ENCODE results near the gene DIDO1.

DIDO1 gene

GRCh38 chr20:62889871-62890270 is 36.4 kb downstream of the DIDO1 start:
- no peak for DNase-seq

- DNase-seq, result no peak
These were observed 36.9 kb downstream of the DIDO1 start for GRCh38 chr20:62889411-62889810.

GRCh38 chr20:62888910-62889309 is 37.4 kb downstream of the DIDO1 start:
- DNase-seq, result no peak

GRCh38 chr20:62888406-62888805 is 37.9 kb downstream of the DIDO1 start:
- no peak for DNase-seq

- no peak for DNase-seq
These were observed 38.5 kb downstream of the DIDO1 start for GRCh38 chr20:62887860-62888239.

- DNase-seq, result no peak
These were observed 39.0 kb downstream of the DIDO1 start for GRCh38 chr20:62887152-62887859.

DNA sequence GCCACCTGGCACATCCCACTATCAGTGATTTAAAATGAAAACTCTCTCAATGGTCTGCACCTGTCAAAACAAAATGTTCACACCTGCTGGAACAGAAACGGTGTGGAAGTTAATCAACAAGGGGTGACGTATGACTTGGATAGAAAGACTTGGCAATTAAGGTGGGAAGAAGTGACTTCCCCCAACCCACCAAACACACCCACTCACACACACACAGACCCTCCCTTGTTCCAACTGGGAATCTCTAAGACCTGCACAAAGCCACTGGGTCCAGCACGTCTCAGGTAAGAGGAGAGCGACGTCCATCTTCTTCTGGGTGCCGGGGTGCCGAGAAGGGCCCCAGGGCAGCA is 39.6 kb downstream of the DIDO1 start:
- DNase-seq, result no peak

- DNase-seq, result no peak
These were observed 40.2 kb downstream of the DIDO1 start for GRCh38 chr20:62885896-62886708.

GRCh38 chr20:62885046-62885895 is 41.0 kb downstream of the DIDO1 start:
- DNase-seq, result no peak

DNA sequence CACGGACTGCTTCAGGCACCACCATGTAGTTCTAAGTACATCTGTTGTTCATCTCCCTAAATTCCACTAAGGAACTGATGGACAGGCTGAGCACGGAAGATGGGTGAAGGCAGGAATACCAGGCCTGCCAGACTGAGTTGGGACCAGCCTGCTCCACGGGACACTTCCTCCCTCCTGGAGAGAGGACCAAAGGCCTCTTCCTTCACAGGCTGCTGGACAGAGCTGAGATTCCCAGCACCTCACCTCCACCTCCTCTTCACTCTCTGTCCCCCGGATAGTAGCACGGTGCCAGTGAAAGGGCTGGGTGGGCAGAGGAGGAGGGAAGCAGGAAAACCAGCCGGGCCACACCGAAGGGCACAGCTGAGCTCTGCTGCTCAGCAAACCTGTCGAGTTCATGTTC is 41.7 kb downstream of the DIDO1 start:
- DNase-seq, result no peak

DNA sequence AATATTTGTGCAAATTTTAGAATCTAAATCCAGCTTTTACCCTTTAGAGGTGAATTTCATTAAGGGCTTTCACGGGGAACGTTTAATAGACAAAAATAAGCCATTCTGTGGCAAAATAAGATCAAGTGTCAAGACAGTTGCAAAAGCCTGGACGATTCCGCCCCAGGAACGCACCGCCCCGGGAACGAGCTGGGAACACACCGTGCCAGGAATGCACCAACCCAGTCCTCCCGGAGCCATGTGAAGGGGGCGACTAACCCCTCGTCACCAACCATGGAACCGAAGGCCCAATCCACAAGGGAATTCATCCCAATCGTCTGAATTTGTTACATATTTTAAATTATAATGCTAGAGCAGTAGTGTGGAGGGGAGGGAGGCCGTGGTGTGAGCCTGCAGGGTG is 43.9 kb downstream of the DIDO1 start:
- DNase-seq, result no peak

- no peak for DNase-seq
These were observed 44.5 kb downstream of the DIDO1 start for GRCh38 chr20:62881662-62882395.

DNA sequence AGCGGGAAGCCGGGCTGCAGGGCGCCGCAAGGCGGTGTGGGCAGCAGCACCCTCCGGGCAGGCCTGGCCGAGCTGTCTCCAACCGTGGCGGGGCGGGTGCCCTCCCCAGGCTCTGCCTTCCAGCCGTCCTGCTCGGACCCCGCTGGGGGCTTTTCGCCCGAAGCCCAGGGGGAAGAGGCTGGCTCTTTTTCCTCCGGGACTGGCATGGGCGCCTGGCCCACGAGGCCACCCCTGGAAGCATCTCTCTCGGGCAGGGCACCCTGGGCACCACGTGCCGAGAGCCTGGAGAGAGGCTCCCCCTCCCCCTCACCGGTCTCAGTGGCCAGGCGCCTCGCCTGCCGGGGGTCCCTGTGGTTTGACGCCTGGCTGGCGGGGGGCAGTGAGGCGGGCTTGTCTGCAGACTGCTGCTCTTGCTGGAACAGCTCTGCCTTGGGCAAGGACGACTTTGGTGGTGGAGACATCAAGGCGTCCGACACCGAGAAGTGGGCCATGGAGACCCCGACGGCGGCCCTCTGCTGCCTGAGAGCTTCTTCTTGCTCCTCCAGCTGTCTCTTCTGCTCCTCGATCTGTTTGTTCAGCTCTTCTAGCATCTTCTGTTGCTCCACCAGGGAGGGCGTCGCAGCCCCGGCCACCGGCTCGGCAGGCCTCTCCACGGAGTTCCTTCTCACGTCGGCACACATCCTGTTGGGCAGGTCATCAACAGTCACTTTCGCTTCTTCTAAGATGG is 45.2 kb downstream of the DIDO1 start:
- DNase-seq, result no peak

DNA sequence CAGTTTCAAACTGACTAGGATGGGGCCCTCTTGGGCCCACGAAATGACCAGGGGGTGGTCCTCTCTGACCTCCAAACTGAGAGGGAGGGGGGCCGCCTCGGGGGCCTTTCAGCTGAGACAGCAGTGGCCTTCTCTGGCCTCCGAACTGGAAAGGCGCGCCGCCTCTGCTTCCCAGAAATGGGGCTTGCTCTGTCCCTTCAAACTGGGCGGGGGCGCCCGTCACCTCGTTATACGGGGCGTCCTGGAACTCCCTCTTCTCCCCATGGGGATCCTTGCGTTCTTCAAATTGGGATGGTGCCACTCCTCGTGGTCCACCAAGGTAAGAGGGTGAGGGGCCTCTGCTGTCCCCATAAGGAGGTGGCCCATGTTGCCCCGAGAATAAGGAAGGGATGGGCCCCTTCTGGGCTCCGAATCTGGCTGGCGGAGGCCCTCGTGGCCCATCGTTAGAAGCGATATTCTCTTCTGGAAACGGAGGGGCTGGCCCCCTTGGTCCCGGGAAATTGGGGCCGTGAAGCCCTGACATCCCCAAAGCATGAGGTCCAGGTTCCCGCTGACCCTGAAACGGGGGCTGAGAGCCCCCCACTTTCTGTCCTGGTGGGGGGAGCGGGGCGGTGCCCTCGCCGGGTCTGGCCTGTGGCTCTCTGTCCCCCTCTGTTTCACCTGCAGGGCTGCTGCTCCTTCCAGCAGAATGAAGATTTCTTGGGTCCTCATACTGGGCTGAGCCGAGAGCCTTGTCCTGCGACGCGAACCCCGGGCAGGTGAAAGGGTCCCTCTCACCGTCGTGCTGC is 46.0 kb downstream of the DIDO1 start:
- DNase-seq, result no peak

DNA sequence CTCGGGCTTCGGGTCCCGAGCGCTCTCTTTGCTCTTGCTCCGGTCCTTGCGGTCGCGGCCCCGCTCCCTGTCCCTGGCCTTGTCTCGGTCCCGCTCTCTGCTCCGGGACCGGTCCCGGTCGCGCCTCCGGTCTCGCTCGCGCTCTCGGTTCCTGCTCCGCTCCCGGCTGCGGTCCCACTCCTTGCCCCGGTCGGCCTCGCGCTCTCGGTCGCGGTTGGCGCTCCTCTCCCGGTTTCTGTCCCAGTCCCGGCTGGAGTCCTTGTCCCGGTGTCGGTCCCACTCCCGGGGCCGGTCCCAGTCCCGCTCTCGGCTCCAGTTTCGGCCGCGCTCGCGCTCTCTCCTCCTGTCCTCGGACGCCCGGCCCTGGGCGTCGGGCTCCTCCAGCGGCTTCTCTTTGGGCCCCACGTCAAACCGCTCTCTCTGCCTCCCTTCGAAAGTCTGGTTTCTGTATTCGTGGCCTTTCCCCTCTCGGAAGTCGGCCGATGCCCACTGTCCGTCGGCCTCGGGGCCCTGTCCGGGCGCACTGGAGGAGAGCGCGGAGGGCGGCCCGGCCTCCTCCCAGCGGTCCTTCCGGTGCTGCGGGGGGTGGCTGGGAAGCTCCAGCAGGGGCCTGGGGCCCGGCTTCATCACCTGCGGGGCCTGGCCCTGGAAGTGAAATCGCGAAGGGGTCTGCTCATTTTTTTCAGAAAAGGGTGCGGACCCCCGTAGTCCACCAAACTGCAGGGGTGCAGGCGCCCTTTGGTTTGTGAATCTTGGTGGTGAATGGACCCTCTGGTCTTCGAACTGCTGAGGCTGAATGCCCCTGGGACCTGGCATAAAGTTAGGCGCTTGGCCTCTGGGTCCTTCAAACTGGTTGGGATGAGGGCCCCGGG is 46.8 kb downstream of the DIDO1 start:
- DNase-seq, result no peak

DNA sequence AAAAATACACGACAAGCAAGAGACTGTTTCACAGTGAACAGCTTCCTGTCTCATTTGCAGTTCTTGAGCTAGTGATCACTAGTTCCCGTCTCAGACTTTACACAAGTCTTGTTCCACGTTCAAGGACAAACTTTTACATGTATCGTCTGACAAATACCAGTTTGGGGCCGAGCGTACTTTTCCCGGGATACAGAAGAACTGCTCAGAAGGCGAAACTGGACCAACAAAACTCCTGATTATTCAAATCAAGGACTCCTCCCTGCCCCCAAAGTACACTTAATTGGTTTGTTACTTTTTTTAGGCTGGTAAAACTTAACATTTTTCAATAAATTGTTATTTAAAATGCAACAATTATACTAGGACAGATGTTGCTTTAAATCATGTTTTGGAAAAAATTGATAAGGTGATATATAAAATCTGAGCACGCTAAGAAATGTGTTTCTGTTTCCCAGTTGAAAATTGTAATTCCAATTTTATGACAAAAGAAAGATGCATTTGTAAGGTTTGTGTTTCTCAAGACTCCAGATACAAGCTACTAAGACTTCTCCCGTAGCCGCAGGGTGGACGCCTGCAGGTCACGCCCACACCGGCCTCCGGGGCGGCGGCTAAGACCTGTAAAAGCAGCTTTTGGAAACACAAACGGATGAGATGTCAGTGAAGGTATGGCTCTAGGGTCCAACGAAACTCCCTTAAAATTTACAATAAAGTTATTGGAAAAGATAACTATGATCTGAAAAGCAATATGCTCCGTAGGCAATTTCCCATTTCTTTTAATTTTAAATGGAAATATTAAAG is 47.9 kb downstream of the DIDO1 start:
- DNase-seq, result no peak

- no peak for DNase-seq
These were observed 49.1 kb downstream of the DIDO1 start for GRCh38 chr20:62876902-62877816.

DNA sequence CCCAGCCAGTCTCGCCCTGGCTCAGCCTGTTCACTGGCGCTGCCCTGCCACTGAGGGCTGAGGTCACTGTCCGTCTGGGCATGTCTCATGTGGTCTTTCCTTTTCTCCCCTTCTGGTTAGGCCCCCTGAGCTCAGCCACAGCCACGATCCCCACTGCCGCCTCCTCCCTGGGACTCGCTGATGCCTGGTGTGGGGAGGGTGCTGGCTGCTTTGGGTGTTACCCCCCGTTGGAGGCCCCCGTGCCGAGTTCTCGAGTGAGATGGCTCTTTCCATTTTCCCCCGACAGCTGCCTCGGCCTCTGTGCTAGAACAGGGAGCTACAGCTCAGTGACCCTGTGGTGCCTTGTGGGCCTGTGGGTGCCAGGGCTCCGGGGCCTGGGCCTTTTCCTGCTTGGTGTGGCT is 49.8 kb downstream of the DIDO1 start:
- no peak for DNase-seq
